Measurements from ENCODE around the gene LYPD1. TPM values are rescaled to one million over a fixed set of nuclear protein-coding genes. Genes with fewer than 3 reads are reported as not detected.
"Not testable (repeated sequence)": the region's sequence is repeated elsewhere in the genome, so short reads cannot be mapped to it uniquely, and the experiment has no call there.

The LYPD1 gene, protein sequence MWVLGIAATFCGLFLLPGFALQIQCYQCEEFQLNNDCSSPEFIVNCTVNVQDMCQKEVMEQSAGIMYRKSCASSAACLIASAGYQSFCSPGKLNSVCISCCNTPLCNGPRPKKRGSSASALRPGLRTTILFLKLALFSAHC
- total RNA-seq, result under 1 TPM in 1 of 4 donors, not detected in 3; 0.32 TPM

DNA sequence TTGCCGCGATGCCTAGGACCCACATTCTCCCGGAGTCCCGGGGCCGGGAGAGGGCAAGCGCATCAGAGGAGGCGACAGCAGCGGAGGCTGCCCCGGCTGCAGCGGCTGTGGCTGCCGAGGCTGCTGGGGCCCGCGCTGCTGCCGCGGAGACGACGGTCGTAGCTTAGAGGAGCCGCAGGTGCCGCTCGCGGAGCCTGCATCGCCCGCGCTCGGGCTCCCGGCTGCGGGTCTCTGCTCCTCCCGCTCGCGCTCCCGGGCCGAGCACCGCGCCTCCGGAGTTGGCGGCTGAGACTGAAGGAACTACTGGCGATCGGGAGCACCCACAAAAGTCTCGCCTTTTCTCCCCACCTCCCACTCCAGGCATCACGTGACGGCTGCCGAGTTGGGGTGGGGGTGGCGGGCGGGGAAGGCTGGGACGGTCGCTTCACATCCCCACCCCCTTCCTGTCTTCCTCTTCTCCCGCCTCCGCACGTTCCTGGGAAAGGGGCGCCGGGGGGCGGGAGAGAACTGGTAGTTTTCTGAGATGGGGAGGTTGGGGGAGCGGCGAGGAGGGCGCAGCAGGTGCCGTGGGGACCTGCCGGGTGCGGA, at the start of gene LYPD1:
Gene LYPD1 (minus strand): TSS at position 298 of the 588 bp plus-strand sequence. CDS start 273 bp downstream, at position 25.
- intact Hi-C loops (cut with DNase I; ENCODE audit: low total_unique reads), result no loop called here
- peak in 1 of 2 donors; percentile 84 for DNase-seq (ENCODE audit: low spot score in 2 of 2)
- 0 to 1% methylated on average over 8 to 46 of the region's 59 CpGs for WGBS, 2 donors
- TF ChIP-seq, protein P1, sequence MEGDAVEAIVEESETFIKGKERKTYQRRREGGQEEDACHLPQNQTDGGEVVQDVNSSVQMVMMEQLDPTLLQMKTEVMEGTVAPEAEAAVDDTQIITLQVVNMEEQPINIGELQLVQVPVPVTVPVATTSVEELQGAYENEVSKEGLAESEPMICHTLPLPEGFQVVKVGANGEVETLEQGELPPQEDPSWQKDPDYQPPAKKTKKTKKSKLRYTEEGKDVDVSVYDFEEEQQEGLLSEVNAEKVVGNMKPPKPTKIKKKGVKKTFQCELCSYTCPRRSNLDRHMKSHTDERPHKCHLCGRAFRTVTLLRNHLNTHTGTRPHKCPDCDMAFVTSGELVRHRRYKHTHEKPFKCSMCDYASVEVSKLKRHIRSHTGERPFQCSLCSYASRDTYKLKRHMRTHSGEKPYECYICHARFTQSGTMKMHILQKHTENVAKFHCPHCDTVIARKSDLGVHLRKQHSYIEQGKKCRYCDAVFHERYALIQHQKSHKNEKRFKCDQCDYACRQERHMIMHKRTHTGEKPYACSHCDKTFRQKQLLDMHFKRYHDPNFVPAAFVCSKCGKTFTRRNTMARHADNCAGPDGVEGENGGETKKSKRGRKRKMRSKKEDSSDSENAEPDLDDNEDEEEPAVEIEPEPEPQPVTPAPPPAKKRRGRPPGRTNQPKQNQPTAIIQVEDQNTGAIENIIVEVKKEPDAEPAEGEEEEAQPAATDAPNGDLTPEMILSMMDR (IDR thresholded peaks at IDR 0.05), result no peak
- no peak for TF ChIP-seq POLR2A (IDR thresholded peaks at IDR 0.05)
- H3K4me3 ChIP-seq (ENCODE audit: low read depth, poor library complexity, severe bottlenecking), result peak within 1 kb of the TSS; percentile 20

DNA sequence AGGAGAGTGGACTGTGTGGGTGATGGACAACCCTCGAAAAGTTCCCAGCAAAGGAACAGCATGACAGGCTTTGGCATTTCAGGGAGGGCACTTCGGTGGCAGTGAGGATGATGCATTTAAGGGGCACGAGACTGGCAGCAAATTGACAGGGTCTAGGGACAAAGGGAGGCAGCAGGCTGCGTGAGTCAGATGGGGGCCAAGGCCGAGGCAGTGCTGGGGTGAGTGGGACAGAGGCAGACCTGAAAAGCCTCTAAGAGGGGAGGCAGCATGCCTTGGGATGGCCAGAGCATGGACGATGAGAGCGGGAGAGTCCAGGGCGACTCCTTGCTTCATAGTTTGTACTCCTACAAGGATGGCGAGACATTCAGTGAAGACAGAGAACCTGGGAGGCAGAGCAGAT, 49.5 kb upstream of the LYPD1 start:
- H3K4me3 ChIP-seq (ENCODE audit: low read depth, poor library complexity, severe bottlenecking), result no peak overlapping the region
- WGBS, 2 donors, result 91 to 94% methylated on average over 9 of the region's 9 CpGs
- intact Hi-C loops (cut with DNase I; ENCODE audit: low total_unique reads), result no loop called here
- no peak for TF ChIP-seq POLR2A (IDR thresholded peaks at IDR 0.05)
- TF ChIP-seq, protein P1 (IDR thresholded peaks at IDR 0.05), result no peak
- no peak for DNase-seq (ENCODE audit: low spot score in 2 of 2)

DNA sequence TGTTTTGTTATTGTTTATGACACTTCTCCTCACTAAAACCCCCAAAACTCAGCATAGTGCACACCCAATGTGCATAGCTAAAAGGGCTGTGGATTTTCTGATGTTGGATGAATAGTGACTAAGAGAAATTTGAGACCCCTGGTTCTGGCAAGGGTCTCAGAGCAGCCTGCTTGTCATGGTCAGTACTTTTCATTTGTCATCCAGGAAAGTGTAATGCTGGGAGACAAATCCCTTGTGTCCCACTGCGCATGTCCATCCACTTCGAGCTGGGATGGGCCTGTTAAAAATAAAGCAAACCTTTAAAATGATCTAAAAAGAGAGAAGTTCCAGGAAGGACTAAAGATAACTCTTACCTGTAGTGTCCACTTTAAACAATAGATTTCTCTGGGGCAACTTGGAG, 46.9 kb upstream of the LYPD1 start:
- DNase-seq (ENCODE audit: low spot score in 2 of 2), result no peak
- 87 to 88% methylated on average over 2 of the region's 2 CpGs for WGBS, 2 donors
- intact Hi-C loops (cut with DNase I; ENCODE audit: low total_unique reads), result no loop called here
- TF ChIP-seq POLR2A (IDR thresholded peaks at IDR 0.05), result no peak
- H3K4me3 ChIP-seq (ENCODE audit: low read depth, poor library complexity, severe bottlenecking), result no peak overlapping the region

DNA sequence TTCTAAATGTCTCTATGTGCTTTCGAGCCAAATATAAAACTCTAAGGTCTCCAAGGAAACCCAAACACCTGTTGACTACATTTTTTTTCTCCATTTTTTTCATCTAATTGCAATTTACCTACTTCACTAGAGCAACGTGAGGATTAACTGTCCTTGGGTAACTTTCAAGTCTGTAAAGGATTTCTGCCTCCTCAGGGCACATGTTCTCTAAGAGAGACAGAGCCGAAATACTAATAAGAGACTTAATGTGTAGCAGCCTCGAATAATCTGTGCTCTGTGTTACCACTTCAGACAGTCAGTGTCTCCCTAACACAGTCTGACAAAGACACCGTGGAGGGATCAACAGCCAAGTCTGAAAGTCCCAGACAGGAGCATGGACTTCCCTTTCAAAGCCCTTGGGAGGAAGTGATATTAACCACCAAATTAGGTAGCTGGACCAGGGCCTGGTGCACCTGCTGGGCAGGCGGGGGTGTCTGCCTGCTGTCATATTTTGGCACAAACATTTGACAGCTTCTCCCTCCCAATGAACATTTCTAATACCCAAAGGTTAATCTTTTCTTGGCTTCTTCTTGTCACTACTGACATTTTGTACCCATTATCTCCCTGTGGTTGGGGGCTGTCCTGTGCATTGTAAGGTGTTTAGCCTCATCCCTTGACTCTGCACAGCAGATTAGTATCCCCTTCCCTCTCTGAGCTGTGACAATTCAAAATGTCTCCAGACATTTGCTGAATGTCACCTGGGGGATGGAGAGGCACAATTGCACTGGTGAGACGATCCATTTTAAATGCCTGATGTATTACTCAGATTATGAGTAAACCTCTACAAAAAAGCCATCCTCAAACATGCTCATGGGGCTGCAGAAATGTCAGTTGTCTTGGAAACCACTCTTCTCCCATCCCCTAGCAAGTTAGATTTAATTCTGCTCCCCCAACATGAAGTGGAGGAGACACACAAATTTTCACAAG, 45.7 kb upstream of the LYPD1 start:
- TF ChIP-seq, protein P1 (IDR thresholded peaks at IDR 0.05), result no peak
- TF ChIP-seq POLR2A (IDR thresholded peaks at IDR 0.05), result no peak
- no peak for DNase-seq (ENCODE audit: low spot score in 2 of 2)
- intact Hi-C loops (cut with DNase I; ENCODE audit: low total_unique reads), result no loop called here
- no peak overlapping the region for H3K4me3 ChIP-seq (ENCODE audit: low read depth, poor library complexity, severe bottlenecking)
- WGBS, 2 donors, result 76% methylated on average over 7 of the region's 7 CpGs

DNA sequence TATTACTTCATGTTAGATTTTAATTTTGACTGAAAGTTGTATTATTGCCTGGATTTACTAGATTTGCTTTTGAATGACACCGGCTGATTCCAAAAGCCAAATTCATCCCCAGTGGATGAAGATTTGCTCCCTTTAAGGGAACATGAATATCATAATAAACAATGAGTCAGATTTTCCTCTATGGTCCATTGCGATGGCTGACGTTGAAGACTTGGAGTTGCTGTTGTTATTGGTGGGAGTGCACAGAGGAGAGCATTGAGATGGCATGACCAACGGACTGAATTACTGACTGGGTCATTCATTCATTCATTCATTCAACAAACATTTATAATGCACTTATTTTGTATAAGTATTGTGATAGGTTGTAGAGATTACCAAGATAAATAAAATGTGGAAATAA, 33.4 kb upstream of the LYPD1 start:
- WGBS, 2 donors, result 65 to 70% methylated on average over 4 of the region's 4 CpGs
- no peak overlapping the region for H3K4me3 ChIP-seq (ENCODE audit: low read depth, poor library complexity, severe bottlenecking)
- intact Hi-C loops (cut with DNase I; ENCODE audit: low total_unique reads), result no loop called here
- DNase-seq (ENCODE audit: low spot score in 2 of 2), result no peak
- TF ChIP-seq, protein P1 (IDR thresholded peaks at IDR 0.05), result no peak
- TF ChIP-seq POLR2A (IDR thresholded peaks at IDR 0.05), result no peak

DNA sequence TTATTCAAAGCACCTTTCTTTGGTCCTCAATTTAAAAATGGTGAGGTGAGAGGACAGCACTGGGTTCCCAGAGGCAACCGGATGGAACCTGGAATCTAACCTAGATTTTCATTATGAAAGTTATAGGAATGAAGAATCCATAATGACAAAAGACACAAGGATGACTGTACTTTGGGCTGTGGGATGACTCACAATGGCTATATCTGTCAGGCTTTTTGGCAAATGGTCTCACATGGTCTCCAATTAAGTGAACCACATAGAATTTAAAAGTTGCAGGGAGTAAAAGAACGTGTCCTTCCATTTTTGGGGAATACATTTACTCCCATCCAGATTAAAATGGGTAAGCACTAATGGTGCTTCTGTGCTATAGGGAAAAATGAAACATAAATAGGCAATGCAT, 31.8 kb upstream of the LYPD1 start:
- DNase-seq (ENCODE audit: low spot score in 2 of 2), result no peak
- no peak overlapping the region for H3K4me3 ChIP-seq (ENCODE audit: low read depth, poor library complexity, severe bottlenecking)
- intact Hi-C loops (cut with DNase I; ENCODE audit: low total_unique reads), result no loop called here
- 85 to 87% methylated on average over 2 of the region's 2 CpGs for WGBS, 2 donors
- TF ChIP-seq POLR2A (IDR thresholded peaks at IDR 0.05), result no peak
- TF ChIP-seq, protein P1 (IDR thresholded peaks at IDR 0.05), result no peak

DNA sequence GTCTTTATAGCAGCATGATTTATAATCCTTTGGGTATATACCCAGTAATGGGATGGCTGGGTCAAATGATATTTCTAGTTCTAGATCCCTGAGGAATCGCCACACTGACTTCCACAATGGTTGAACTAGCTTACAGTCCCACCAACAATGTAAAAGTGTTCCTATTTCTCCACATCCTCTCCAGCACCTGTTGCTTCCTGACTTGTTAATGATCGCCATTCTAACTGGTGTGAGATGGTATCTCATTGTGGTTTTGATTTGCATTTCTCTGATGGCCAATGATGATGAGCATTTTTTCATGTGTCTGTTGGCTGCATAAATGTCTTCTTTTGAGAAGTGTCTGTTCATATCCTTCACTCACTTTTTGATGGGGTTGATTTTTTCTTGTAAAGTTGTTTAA, 29.8 kb upstream of the LYPD1 start:
- H3K4me3 ChIP-seq (ENCODE audit: low read depth, poor library complexity, severe bottlenecking); DNase-seq (ENCODE audit: low spot score in 2 of 2); intact Hi-C loops (cut with DNase I; ENCODE audit: low total_unique reads): not testable (repeated sequence)
- 85 to 92% methylated on average over 1 to 2 of the region's 2 CpGs for WGBS, 2 donors

DNA sequence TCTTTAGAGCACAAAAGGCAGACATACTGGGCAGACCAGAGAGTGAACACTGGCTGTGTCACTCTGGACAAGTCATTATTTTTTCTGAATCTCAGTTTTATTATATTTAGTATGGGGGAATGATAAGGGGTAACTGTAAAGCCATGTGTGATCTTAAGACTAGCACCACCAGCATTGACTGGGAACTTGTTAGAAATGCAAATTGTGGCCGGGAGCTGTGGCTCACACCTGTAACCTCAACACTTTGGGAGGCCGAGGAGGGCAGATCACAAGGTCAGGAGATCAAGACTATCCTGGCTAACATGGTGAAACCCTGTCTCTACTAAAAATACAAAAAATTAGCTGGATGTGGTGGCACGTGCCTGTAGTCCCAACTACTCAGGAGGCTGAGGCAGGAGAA, 28.3 kb upstream of the LYPD1 start:
- WGBS, 2 donors, result 82 to 89% methylated on average over 3 of the region's 3 CpGs
- DNase-seq (ENCODE audit: low spot score in 2 of 2); intact Hi-C loops (cut with DNase I; ENCODE audit: low total_unique reads); H3K4me3 ChIP-seq (ENCODE audit: low read depth, poor library complexity, severe bottlenecking): not testable (repeated sequence)
